HG03442 (cell line): ENCODE measurements around the gene ARL15.

ENCODE experiments used
- ATAC-seq: cut with Tn5 transposase; IDR thresholded peaks from one replicate; pipeline ENCODE4 v1.9.1; 2021; ENCODE audit warnings: mild to moderate bottlenecking, moderate library complexity; ENCODE audit not compliant: unreplicated experiment

Gene ARL15

GRCh38 chr5:54162184-54162583, 148.2 kb downstream of the ARL15 start:
- no peak for ATAC-seq

GRCh38 chr5:54160329-54160728, 150.0 kb downstream of the ARL15 start:
- ATAC-seq, result no peak

GRCh38 chr5:54159893-54160195, 150.5 kb downstream of the ARL15 start:
- no peak for ATAC-seq

GRCh38 chr5:54159153-54159892, 151.1 kb downstream of the ARL15 start:
- ATAC-seq, result no peak

- ATAC-seq, result no peak
Observed at GRCh38 chr5:54156577-54156976, 153.8 kb downstream of the ARL15 start.

- ATAC-seq, result no peak
Observed at GRCh38 chr5:54150841-54151240, 159.5 kb downstream of the ARL15 start.

- ATAC-seq, result no peak
Observed at GRCh38 chr5:54148858-54149257, 161.5 kb downstream of the ARL15 start.

GRCh38 chr5:54148067-54148845, 162.1 kb downstream of the ARL15 start:
- no peak for ATAC-seq

- no peak for ATAC-seq
Observed at GRCh38 chr5:54146916-54147315, 163.5 kb downstream of the ARL15 start.

- ATAC-seq, result no peak
Observed at GRCh38 chr5:54146390-54146789, 164.0 kb downstream of the ARL15 start.

GRCh38 chr5:54140247-54140840, 170.0 kb downstream of the ARL15 start:
- no peak for ATAC-seq

GRCh38 chr5:54136516-54137440, 173.6 kb downstream of the ARL15 start:
- no peak for ATAC-seq

- no peak for ATAC-seq
Observed at GRCh38 chr5:54135042-54135441, 175.3 kb downstream of the ARL15 start.

- ATAC-seq, result no peak
Observed at GRCh38 chr5:54133917-54134316, 176.5 kb downstream of the ARL15 start.

GRCh38 chr5:54120473-54120872, 189.9 kb downstream of the ARL15 start:
- no peak for ATAC-seq

GRCh38 chr5:54117957-54118356, 192.4 kb downstream of the ARL15 start:
- ATAC-seq, result no peak

- ATAC-seq, result no peak
Observed at GRCh38 chr5:54115735-54116403, 194.5 kb downstream of the ARL15 start.

- ATAC-seq, result no peak
Observed at GRCh38 chr5:54113060-54113459, 197.3 kb downstream of the ARL15 start.

GRCh38 chr5:54109626-54110330, 200.6 kb downstream of the ARL15 start:
- no peak for ATAC-seq

GRCh38 chr5:54108136-54108535, 202.2 kb downstream of the ARL15 start:
- no peak for ATAC-seq
